HEK293T (cell line): ENCODE data around the gene CREB5.

Experiments
- ARNT ChIP-seq: fragments of 450-650 bp; IDR thresholded peaks from 2 replicates; pipeline ENCODE4 v1.6.1; 2017; ENCODE audit warnings: mild to moderate bottlenecking
- BHLHE40 ChIP-seq: fragments of 450-650 bp; IDR thresholded peaks from 2 replicates; pipeline ENCODE4 v1.6.1; 2016; ENCODE audit warnings: mild to moderate bottlenecking, moderate library complexity, borderline replicate concordance
- FOXM1 ChIP-seq: fragments of 450-650 bp; IDR thresholded peaks from 2 replicates; pipeline ENCODE4 v1.6.1; 2017; ENCODE audit warnings: mild to moderate bottlenecking, borderline replicate concordance
- SUZ12 ChIP-seq: fragments of 450-650 bp; IDR thresholded peaks from 2 replicates; pipeline ENCODE4 v1.6.1; 2016; ENCODE audit warnings: mild to moderate bottlenecking
- TARDBP ChIP-seq: fragments of 450-650 bp; IDR thresholded peaks from 2 replicates; pipeline ENCODE4 v1.6.1; 2016
- TF ChIP-seq, protein P1 (sequence below): fragments of 450-650 bp; IDR thresholded peaks from 2 replicates; pipeline ENCODE4 v1.6.1; 2016

DNA sequence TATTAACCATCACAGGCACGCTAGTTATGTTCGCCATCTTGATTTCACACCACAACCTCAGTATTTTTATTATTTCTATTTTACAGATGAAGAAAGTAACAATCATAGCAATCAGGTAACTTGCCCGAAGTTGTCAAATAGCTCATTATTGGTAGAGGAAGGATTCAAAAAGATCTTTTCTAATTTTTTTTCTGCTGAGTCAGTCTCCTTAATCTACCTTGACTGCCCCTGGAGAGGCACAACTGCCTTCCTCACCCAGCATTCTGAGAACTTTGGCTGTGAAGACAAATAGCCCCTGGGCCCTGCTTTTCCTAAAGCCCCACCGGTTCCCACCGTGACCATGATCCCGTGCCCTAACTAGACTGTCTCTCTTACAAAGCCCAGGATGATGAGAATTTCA lies 446.6 kb downstream of the CREB5 start:
- TF ChIP-seq TARDBP = no peak
- TF ChIP-seq BHLHE40 = no peak
- TF ChIP-seq ARNT = no peak
- TF ChIP-seq FOXM1 = no peak
- TF ChIP-seq SUZ12 = no peak
- TF ChIP-seq, protein P1, sequence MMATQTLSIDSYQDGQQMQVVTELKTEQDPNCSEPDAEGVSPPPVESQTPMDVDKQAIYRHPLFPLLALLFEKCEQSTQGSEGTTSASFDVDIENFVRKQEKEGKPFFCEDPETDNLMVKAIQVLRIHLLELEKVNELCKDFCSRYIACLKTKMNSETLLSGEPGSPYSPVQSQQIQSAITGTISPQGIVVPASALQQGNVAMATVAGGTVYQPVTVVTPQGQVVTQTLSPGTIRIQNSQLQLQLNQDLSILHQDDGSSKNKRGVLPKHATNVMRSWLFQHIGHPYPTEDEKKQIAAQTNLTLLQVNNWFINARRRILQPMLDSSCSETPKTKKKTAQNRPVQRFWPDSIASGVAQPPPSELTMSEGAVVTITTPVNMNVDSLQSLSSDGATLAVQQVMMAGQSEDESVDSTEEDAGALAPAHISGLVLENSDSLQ = no peak
